ENCODE results near the gene ZNF26.
"Not testable (repeated sequence)": the region's sequence is repeated elsewhere in the genome, so short reads cannot be mapped to it uniquely, and the experiment has no call there.

The ZNF26 gene

DNA sequence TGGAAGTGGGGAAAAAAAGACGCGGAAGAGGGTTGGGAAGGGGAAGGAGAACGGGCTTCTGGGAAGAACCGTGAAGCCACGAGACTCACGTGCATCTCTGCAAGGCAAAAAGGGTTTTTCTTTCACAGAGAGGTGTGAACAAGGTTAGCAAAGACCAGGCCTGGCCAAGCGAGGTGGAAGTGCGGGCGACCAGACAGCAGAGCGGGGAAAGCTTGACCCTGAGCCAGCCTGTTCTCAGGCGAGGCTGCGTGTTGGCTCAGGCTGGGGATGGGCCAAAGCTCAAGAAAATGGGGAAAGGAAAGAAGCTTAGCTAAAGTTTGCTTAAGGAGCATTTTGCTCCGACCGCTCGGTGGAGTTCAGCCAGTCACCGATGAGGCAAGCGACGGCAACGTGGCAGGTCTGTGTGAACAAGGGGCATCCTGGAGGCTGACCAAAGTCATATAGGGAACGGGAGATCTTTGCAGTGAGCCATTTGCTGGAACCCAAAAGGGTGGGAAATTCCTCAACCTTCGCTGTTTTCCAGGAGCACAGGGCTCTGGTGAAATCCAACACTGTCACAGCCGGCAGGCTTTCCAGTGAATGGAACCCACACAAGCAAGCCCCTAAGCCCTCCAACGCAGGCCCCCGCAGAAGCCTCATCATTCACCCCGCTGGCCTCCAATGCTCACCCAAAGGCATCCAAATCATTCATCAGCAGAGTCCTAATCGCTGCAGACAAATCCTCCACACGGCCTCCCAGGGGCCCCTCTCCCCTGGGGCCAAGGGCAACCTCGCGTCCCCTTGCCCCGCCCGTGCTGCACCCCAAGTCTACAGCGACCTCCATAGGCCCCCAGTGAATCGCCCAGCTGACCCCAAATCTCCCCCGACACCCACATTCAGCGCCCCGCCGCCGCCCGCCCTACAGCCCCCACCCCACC lies 30.8 kb upstream of the ZNF26 start:
- peak overlapping the region; percentile 94 for H3K27ac ChIP-seq
- no peaks in the 10 kb centered on the region for H3K27me3 ChIP-seq
- no peak for TF ChIP-seq Cebpa-rat (IDR thresholded peaks at IDR 0.05)
- peaks cover 25% of the 10 kb centered on the region for H3K36me3 ChIP-seq
- H3K9ac ChIP-seq: peak overlapping the region; percentile 90
- peaks cover 19% of the 10 kb centered on the region for H3K4me1 ChIP-seq
- peak overlapping the region; percentile 79 for H3K4me3 ChIP-seq
- H3K9me3 ChIP-seq: peaks cover 61% of the 10 kb centered on the region
- no peaks in the 10 kb centered on the region for H4K20me1 ChIP-seq
- H3K4me2 ChIP-seq: peak overlapping the region; percentile 78

DNA sequence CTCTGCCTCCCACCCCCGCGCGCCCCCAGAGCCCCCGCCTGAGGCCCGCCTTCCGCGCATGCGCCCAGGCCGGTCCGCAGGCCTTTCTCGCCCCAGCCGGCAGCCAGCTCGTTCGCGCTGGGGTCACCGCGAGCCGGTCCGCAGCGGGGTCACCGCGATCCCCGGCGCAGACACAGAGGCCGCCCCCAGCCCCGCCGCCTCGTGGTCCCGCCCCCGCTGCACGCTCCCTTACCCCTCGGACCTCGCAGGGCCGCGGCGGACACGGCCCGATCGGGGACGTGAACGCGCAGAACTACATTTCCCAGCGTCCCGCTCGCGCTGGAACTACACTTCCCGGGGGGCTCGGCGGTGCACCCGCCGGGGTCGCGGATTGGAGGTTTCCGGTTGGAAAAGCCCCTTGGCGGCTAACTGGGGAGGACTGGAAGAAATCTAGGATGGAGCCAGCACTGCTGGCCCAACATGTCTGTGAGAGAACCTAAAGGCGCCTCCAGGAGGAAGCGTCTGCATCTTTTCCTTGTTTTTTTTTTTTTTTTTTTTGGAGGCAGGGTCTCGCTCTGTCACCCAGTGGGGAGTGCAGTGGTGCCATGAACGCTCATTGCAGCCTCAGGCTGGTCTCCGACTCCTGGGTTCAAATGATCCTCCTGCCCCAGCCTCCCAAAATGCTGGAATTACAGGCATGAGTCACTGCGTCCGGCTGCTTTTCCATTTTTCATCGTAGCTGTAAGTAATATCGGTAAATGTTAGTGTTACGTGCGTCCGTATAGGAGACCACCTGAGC lies 30.0 kb upstream of the ZNF26 start, which contains the start of gene ZNF605:
Gene ZNF605, minus strand, starts transcription at position 296 of the 778 bp plus-strand sequence. CDS start 10,671 bp downstream, outside the sequence.
- H3K9ac ChIP-seq: peak within 1 kb of the TSS; percentile 90
- peaks cover 19% of the 10 kb centered on the region for H3K4me1 ChIP-seq
- peaks cover 19% of the 10 kb centered on the region for H3K36me3 ChIP-seq
- peak within 1 kb of the TSS; percentile 79 for H3K4me3 ChIP-seq
- peaks cover 59% of the 10 kb centered on the region for H3K9me3 ChIP-seq
- peak within 1 kb of the TSS; percentile 88 for H3K4me2 ChIP-seq
- no peaks in the 10 kb centered on the region for H4K20me1 ChIP-seq
- no peak for TF ChIP-seq Cebpa-rat (IDR thresholded peaks at IDR 0.05)
- no peaks in the 10 kb centered on the region for H3K27me3 ChIP-seq
- peak within 1 kb of the TSS; percentile 94 for H3K27ac ChIP-seq

DNA sequence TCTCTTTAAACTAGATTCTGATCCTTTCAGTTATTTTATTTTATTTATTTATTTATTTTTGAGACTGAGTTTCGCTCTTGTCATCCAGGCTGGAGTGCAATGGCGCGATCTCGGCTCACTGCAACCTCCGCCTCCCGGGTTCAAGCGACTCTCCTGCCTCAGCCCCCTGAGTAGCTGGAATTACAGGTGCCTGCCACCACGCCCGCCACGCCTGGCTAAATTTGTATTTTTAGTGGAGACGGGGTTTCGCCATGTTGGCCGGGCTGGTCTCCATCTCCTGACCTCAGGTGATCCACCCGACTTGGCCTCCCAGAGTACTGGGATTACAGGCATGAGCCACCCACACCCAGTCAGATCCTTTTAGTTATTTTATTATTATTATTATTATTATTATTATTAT lies 24.4 kb upstream of the ZNF26 start:
- peaks cover 84% of the 10 kb centered on the region for H3K9me3 ChIP-seq
- H3K27me3 ChIP-seq, H3K4me1 ChIP-seq, H3K27ac ChIP-seq, H3K9ac ChIP-seq, H4K20me1 ChIP-seq, H3K4me3 ChIP-seq, H3K4me2 ChIP-seq: not testable (repeated sequence)
- H3K36me3 ChIP-seq: peaks cover 44% of the 10 kb centered on the region

DNA sequence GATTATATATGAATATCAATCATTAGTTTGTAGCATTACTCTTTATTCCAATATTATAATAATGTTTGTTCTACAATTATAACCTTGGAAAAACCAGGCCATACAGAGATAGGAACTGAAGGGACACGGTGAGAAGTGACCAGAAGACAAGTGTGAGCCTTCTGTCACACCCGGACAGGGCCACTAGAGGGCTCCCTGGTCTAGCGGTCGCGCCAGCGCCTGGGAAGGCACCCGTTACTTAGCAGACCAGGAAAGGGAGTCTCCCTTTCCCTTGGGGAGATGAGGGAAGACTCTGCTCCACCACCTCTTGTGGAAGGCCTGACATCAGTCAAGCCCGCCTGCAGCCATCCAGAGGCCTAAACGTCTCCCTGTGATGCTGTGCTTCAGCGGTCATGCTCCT lies 22.2 kb upstream of the ZNF26 start:
- H3K27me3 ChIP-seq, H3K4me1 ChIP-seq, H3K4me2 ChIP-seq, H3K9ac ChIP-seq, H4K20me1 ChIP-seq, H3K4me3 ChIP-seq, H3K27ac ChIP-seq: not testable (repeated sequence)
- Histone ChIP-seq H3K9me3 (peaks cover 86% of the 10 kb centered on the region), H3K36me3 (peaks cover 63% of the 10 kb centered on the region)

DNA sequence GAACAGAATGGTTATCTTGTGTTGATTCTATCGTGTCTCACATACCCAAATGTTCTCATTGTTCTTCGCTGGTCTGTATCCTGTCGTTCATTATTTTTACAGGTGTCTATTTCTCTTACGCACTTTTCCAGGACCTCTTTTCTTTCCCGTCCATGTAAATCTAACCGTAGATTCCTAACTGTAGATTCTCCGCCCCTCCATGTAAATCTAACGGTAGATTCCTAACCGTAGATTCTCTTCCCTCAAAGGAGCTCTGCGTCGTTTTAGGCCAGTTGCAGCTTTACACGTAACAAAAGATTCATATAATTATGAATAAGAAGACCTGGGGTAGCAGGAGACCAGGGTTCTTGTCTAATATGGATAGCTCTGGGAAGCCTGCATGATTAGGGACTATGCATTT lies 20.4 kb upstream of the ZNF26 start:
- no peak overlapping the region for H3K9ac ChIP-seq
- H4K20me1 ChIP-seq: no peaks in the 10 kb centered on the region
- H3K4me3 ChIP-seq: no peak overlapping the region
- peaks cover 99% of the 10 kb centered on the region for H3K9me3 ChIP-seq
- TF ChIP-seq Cebpa-rat (IDR thresholded peaks at IDR 0.05): no peak
- H3K36me3 ChIP-seq: peaks cover 63% of the 10 kb centered on the region
- H3K27me3 ChIP-seq: no peaks in the 10 kb centered on the region
- no peak overlapping the region for H3K4me2 ChIP-seq
- H3K27ac ChIP-seq: no peak overlapping the region
- H3K4me1 ChIP-seq: no peaks in the 10 kb centered on the region

DNA sequence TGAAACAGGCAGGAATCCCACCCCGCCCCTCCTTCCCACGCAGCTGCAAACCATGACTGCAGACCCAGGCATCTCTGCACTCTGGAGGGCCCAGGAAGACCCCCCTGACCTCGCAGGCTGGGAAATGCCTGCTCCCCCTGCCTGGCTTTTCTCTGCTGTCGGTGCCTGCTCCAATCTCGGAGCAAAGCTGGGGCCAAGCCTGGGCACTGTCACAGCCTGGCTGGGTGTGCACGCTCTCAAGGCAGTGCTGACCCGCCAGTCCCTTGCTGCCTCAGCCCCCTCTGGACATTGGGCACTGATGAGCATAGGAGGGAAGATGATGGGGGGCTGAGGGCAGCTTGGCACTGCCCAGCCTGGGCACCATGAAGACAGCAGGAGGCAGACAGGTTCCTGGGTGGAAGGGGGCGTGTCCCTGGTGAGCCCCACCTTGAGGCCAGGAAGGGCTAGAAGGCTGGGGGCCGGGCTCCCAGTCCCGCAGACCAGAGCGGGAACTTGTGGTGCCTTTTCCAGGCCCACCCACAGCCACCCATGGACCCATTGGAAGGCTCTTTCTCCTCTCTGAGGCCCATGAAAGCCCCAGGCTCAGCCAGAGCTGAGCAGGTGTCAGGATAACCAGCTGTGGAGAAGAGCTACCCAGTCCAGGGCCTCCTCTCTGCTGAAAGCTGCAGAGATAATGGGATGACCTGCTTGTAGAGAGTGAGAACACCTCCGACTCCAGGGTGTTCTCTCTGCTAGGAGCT lies 19.3 kb upstream of the ZNF26 start:
- Histone ChIP-seq H3K36me3 (peaks cover 61% of the 10 kb centered on the region), H3K4me3 (0 out of 2 replicates have a peak overlapping the region, but pooled peaks have one; percentile 18), H3K4me2 (no peak overlapping the region), H3K9ac (no peak overlapping the region), H3K27me3 (no peaks in the 10 kb centered on the region), H3K4me1 (no peaks in the 10 kb centered on the region), H4K20me1 (no peaks in the 10 kb centered on the region), H3K9me3 (peaks cover 100% of the 10 kb centered on the region), H3K27ac (no peak overlapping the region)
- TF ChIP-seq Cebpa-rat (IDR thresholded peaks at IDR 0.05): no peak

DNA sequence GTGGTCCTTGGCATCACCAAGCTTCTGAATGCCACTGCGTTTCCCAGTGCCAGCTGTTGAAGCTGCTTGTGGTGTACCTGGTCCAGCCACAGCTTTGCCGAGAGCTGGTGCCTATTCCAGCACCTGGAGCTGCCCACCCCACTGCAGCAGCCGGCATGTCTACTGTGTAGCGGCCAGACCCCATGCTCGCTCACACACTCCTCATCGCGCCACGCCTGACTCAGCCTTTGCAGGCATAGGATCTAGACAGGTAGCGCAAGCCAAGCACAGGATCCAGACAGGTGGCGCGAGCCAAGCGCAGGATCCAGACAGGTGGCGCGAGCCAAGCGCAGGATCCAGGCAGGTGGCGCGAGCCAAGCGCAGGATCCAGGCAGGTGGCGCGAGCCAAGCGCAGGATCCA lies 18.4 kb upstream of the ZNF26 start:
- no peak overlapping the region for H3K4me2 ChIP-seq
- H3K27ac ChIP-seq: no peak overlapping the region
- no peaks in the 10 kb centered on the region for H3K4me1 ChIP-seq
- H3K36me3 ChIP-seq: peaks cover 53% of the 10 kb centered on the region
- no peak overlapping the region for H3K9ac ChIP-seq
- no peak for TF ChIP-seq Cebpa-rat (IDR thresholded peaks at IDR 0.05)
- H3K4me3 ChIP-seq: no peak overlapping the region
- H3K27me3 ChIP-seq: no peaks in the 10 kb centered on the region
- H4K20me1 ChIP-seq: no peaks in the 10 kb centered on the region
- H3K9me3 ChIP-seq: peaks cover 99% of the 10 kb centered on the region

DNA sequence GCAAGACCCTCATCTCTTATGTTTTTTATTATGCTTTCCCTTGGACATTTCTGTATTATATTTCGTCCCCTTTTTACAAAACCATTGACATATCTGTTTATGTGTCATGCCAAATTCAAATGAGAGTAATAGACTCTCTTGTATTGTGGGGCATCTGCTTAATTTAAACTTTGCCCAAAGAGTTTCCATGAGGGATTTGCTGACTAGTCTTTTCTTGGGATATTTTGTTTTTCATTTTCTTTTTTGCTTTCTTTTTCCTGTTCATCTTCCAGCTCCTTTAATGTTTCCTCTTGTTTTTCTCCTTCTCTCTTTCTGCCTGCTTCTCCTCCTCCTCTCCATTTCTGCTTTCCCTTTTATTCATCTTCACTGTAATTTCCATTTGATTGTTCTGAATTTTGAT lies 13.8 kb upstream of the ZNF26 start:
- Histone ChIP-seq H4K20me1 (no peaks in the 10 kb centered on the region), H3K4me1 (no peaks in the 10 kb centered on the region), H3K27ac (no peak overlapping the region), H3K9ac (no peak overlapping the region), H3K36me3 (peaks cover 13% of the 10 kb centered on the region; the same call in 1 of the 2 replicates), H3K4me2 (no peak overlapping the region), H3K9me3 (peaks cover 87% of the 10 kb centered on the region), H3K4me3 (no peak overlapping the region), H3K27me3 (no peaks in the 10 kb centered on the region)
- TF ChIP-seq Cebpa-rat (IDR thresholded peaks at IDR 0.05): no peak

DNA sequence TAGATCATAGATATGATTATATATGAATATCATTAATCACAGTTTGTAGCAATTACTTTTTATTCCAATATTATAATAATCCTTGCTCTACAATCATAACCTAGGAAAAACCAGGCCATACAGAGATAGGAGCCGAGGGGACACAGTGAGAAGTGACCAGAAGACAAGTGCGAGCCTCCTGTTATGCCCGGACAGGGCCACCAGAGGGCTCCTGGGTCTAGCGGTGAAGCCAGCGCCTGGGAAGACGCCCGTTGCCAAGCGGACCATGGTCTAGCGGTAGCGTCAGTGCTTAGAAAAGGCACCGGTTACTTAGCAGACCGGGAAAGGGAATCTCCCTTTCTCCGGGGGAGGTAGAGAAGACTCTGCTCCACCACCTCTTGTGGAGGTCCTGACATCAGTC lies 9.3 kb upstream of the ZNF26 start:
- H3K9me3 ChIP-seq: peaks cover 61% of the 10 kb centered on the region
- not testable (repeated sequence) for H3K27ac ChIP-seq, H3K9ac ChIP-seq, H3K27me3 ChIP-seq, H3K4me1 ChIP-seq, H4K20me1 ChIP-seq, H3K36me3 ChIP-seq, H3K4me2 ChIP-seq, H3K4me3 ChIP-seq
